Activated effector memory CD4-positive, alpha-beta T cell treated with Interleukin-2 at 50 U/mL for 16 hours (primary cell): ENCODE measurements around the gene LYZ.
"Not testable (repeated sequence)": the region's sequence is repeated elsewhere in the genome, so short reads cannot be mapped to it uniquely, and the experiment has no call there.

Experiments
- DNase-seq: peaks from one replicate; pipeline ENCODE4 v3.0.0-alpha.2; 2020

Gene LYZ

DNA sequence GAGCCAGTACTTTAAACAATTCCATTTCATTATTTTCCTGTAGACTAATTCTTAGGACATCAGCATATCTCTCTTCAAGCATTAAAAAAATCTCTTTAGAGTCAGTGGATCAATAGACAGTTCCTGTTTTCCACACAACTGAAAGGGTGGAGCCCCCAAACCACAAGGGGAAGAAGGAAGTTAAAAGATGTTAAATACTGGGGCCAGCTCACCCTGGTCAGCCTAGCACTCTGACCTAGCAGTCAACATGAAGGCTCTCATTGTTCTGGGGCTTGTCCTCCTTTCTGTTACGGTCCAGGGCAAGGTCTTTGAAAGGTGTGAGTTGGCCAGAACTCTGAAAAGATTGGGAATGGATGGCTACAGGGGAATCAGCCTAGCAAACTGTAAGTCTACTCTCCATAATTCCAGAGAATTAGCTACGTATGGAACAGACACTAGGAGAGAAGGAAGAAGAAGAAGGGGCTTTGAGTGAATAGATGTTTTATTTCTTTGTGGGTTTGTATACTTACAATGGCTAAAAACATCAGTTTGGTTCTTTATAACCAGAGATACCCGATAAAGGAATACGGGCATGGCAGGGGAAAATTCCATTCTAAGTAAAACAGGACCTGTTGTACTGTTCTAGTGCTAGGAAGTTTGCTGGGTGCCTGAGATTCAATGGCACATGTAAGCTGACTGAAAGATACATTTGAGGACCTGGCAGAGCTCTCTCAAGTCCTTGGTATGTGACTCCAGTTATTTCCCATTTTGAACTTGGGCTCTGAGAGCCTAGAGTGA is at the start of gene LYZ:
TSS of gene LYZ (plus strand) at position 220 of the 777 bp plus-strand sequence. CDS start at position 248, 28 bp downstream.
- DNase-seq: no peak

DNA sequence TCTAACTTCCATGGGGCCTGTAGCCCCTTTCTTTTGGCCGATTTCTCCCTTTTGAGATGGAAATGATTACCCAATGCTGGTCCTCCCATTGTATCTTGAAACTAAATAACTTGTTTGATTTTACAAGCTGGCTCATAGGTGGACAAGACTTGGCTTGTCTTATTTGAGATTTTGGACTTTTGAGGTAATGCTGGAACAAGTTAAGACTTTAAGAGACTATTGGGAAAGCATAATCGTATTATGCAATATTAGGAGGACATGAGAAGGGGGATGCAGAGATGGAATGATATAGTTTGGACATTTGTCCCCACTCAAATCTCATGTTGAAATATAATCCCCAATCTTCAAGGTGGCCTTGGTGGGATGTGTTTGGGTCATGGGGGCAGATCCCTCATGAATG is 49.2 kb upstream of the LYZ start:
- DNase-seq: no peak

- no peak for DNase-seq
Measured at GRCh38 chr12:69304284-69304683, 43.9 kb upstream of the LYZ start.

DNA sequence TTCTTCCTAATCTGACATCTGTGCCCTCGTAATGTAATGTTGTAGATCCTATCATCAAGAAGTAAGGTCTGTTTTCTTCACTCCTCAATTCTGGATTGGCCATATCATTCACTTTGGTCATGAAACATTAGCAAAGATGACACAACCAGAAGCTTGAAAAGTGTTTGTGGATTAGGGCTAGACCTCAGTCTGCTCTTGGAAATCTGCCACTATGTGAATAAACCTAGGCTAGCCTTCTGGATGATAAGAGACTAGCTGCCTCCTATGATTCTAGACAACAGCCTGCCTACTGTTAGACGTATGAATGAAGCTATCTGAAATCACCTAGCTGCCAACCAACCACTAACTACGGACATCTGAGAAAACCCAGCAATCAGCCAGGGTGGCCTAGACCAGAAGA is 38.7 kb upstream of the LYZ start:
- no peak for DNase-seq

- DNase-seq: no peak
Measured at GRCh38 chr12:69313209-69313608, 35.0 kb upstream of the LYZ start.

- not testable (repeated sequence) for DNase-seq
Measured at GRCh38 chr12:69316784-69317183, 31.4 kb upstream of the LYZ start.

- DNase-seq: not testable (repeated sequence)
Measured at GRCh38 chr12:69317233-69317632, 30.9 kb upstream of the LYZ start.

- DNase-seq: no peak
Measured at GRCh38 chr12:69318225-69318624, 30.0 kb upstream of the LYZ start.

DNA sequence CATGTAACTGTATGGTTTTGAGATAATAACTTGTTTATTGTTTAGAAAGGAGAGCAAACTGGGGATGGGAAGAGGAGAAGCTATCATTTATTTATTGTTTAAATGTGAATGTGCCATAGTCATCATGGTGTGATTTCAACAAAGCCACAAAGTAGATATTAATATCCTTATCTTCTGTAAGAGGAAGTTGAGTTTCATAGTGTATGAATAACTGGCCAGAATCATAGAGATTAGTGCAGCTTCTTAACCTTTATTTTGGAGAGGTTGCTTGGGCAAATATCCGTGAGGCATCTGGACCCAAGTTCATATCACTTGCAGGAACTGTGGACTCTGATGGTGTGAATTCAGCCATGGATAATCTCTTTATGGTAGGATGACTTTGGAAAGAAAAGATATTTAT is 26.8 kb upstream of the LYZ start:
- DNase-seq: no peak

- no peak for DNase-seq
Measured at GRCh38 chr12:69324797-69325466, 23.2 kb upstream of the LYZ start.

GRCh38 chr12:69328426-69328825 is 19.8 kb upstream of the LYZ start:
- no peak for DNase-seq

- DNase-seq: peak; percentile 32
Measured at GRCh38 chr12:69329669-69330428, 18.3 kb upstream of the LYZ start.

GRCh38 chr12:69330475-69331473 is 17.4 kb upstream of the LYZ start:
- peak; percentile 65 for DNase-seq

DNA sequence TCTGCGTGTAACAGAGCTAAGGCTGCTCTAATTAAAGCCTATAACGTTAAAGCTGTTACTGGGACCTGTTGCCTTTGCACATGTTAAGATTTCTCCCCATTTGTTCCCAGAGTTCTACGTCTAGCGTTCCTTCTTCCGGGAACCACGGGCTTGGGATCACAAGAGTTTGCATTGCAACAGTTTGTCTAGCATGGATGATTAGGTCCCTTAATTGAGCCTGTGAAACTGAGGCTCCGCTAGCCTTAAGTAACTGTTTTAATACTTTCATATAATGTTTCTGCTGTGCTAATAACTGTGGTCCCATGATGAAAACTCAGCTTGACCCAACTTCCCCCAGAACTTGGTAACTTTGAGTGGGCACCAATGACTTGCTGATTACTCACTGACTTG is 16.7 kb upstream of the LYZ start:
- no peak for DNase-seq

DNA sequence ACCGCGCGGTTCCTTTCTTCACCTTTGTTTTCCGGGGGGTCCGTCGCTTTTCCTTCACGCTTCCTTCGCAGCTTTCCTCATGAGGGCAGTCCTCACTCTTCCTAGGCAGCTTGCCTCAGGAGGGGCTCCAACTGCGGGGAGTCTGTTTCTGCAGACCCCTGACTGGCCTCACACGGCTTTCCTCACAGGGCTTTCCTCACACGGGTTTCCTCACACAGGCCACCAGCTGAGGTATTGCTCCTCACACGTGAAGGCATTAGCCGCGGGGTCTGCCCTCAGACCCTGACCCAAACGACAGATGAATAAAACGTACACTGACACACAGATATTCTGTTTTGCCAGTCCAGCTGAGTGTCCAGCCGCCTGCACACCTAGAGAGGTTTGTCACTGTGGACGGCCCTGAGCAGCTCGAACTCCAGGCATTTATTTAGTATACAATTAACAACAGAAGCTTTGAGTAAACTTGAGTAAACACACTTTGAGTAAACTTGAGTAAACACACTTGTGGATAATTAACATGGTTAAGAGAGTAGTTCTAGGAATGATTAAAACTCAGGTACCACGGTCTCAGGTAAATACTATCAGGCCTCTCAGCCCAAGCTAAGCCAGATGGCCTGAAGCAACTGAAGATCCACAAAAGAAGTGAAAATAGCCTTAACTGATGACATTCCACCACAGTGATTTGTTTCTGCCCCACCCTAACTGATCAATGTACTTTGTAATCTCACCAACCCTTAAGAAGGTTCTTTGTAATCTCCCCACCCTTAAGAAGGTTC is 16.1 kb upstream of the LYZ start:
- no peak for DNase-seq

- DNase-seq: no peak
Measured at GRCh38 chr12:69332815-69333358, 15.3 kb upstream of the LYZ start.

DNA sequence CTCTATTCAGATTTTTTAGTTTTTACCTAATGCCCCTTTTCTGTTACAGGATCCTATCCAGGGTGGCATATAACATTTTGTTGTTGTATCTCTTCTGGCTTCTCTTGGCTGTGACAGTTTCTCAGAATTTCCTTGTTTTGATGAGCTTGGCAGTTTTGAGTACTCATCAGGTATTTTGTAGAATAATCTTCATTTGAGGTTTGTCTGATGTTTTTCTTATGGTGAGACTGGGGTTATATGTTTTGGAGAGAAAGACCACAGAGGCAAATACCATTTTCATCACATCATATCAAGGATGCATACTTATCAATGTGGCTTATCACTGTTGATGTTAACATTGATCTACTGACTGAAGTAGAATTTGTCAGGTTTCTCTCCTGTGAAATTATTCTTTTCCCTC is 14.0 kb upstream of the LYZ start:
- no peak for DNase-seq

- no peak for DNase-seq
Measured at GRCh38 chr12:69337311-69338090, 10.7 kb upstream of the LYZ start.

- no peak for DNase-seq
Measured at GRCh38 chr12:69338120-69338859, 9.9 kb upstream of the LYZ start.

DNA sequence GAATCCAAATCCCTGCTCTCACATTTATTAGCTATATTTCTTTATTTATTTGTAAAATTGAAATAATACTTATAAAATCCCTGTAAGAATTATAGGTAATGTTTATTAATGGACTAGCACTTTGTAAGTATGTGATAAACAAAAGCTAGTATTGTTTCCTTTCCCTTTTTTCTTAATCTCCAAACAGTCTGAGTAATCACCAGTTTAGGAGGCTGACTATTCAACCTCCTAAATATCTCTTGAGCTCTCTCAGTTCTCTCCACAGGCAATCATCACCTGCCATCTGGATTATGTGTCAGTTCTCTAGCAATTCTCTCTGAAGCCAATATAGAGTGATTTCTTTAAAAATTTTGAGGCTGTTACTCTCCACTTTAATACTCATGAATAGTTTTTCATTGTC is 9.2 kb upstream of the LYZ start:
- no peak for DNase-seq
